H1 (cell line): ENCODE results near the gene TMEM128. TPM values are rescaled to one million over a fixed set of nuclear protein-coding genes. Genes with fewer than 3 reads are reported as not detected.

Experiments
- CTCF ChIA-PET: fragments of 300-600 bp; sonication (Branson Sonifier 250); formaldehyde crosslinking; loops from one replicate; lab custom pipeline; 2021; ENCODE audit not compliant: partially characterized antibody; lab: Charles Lee
- POLR2A ChIA-PET: fragments of 300-600 bp; sonication (Branson Sonifier 250); formaldehyde crosslinking; loops from one replicate; lab custom pipeline; 2021; ENCODE audit warnings: inconsistent platforms; ENCODE audit not compliant: partially characterized antibody; lab: Charles Lee
- DNase-seq, 2 experiments: peaks; one replicate each; pipeline versions ENCODE4 v3.0.0 to v3.0.0-alpha.2; 2010 to 2022; ENCODE audit warnings: low spot score in 2 of 2, low read depth in 1 of 2, mixed read lengths in 1 of 2
- FAIRE-seq: peaks from 2 replicates; lab custom pipeline; 2011; peaks lifted over from hg19 to GRCh38; lab: Jason Lieb, UNC
- H2AFZ ChIP-seq: 2 replicates; pipeline ENCODE4 v1.8.1; 2012; ENCODE audit warnings: low read length, inconsistent platforms
- H2AK5ac ChIP-seq: 2 replicates; pipeline ENCODE4 v1.6.1; 2013; ENCODE audit warnings: low read depth, low read length
- H2BK120ac ChIP-seq: replicated peaks from 2 replicates; pipeline ENCODE3; 2013; ENCODE audit warnings: low read depth, low read length, inconsistent platforms
- H2BK12ac ChIP-seq: 2 replicates; pipeline ENCODE4 v1.6.1; 2013; ENCODE audit warnings: low read depth, low read length
- H2BK15ac ChIP-seq: 2 replicates; pipeline ENCODE4 v1.6.1; 2013; ENCODE audit warnings: low read length
- H2BK20ac ChIP-seq: 2 replicates; pipeline ENCODE4 v1.6.1; 2013; ENCODE audit warnings: low read length
- H2BK5ac ChIP-seq: 2 replicates; pipeline ENCODE4 v1.6.1; 2013; ENCODE audit warnings: low read depth, low read length
- H3K14ac ChIP-seq: 2 replicates; pipeline ENCODE4 v1.6.1; 2013; ENCODE audit warnings: inconsistent platforms; ENCODE audit not compliant: insufficient read length
- H3K18ac ChIP-seq: 2 replicates; pipeline ENCODE4 v1.6.1; 2013; ENCODE audit warnings: low read length; ENCODE audit errors: extremely low read depth
- H3K23ac ChIP-seq: 2 replicates; pipeline ENCODE4 v1.6.1; 2013; ENCODE audit warnings: inconsistent platforms; ENCODE audit not compliant: insufficient read length
- H3K23me2 ChIP-seq: 2 replicates; pipeline ENCODE4 v1.6.1; 2013; ENCODE audit warnings: low read depth, low read length
- H3K27ac ChIP-seq: 2 replicates; pipeline ENCODE4 v1.6.1; 2011; ENCODE audit warnings: low read depth, low read length, inconsistent platforms
- H3K27me3 ChIP-seq, 4 experiments: replicated peaks in 1 of 4; 1 replicate in 1 of 4; 2 replicates in 3 of 4; pipeline versions ENCODE4 v1.6.1 to v1.8.1; 2011 to 2013; ENCODE audit warnings: low read length in 3 of 4, mild to moderate bottlenecking in 3 of 4, inconsistent platforms in 2 of 4, mixed read lengths in 2 of 4, moderate library complexity in 1 of 4; ENCODE audit not compliant: control insufficient read depth in 3 of 4, insufficient read depth in 3 of 4; ENCODE audit errors: extremely low read depth in 1 of 4
- H3K36me3 ChIP-seq, 4 experiments: 2 replicates each; pipeline versions ENCODE4 v1.6.1 to v1.8.1; 2011 to 2013; ENCODE audit warnings: mild to moderate bottlenecking in 4 of 4, low read length in 3 of 4, moderate library complexity in 2 of 4, control low read depth in 1 of 4, inconsistent platforms in 1 of 4; ENCODE audit not compliant: insufficient read depth in 4 of 4, control insufficient read depth in 2 of 4
- H3K4ac ChIP-seq: replicated peaks from 2 replicates; pipeline ENCODE3; 2013; ENCODE audit warnings: low read length, low read depth, mixed read lengths, inconsistent platforms; ENCODE audit not compliant: insufficient read length
- H3K4me1 ChIP-seq, 4 experiments: replicated peaks in 1 of 4; 1 replicate in 1 of 4; 2 replicates in 3 of 4; pipeline versions ENCODE4 v1.6.1 to v1.8.1; 2011 to 2013; ENCODE audit warnings: low read length in 3 of 4, inconsistent platforms in 2 of 4, mixed read lengths in 1 of 4; ENCODE audit not compliant: insufficient read depth in 4 of 4, control insufficient read depth in 3 of 4
- H3K4me2 ChIP-seq, 2 experiments: 2 replicates each; pipeline versions ENCODE4 v1.6.1 to v1.8.1; 2011 to 2013; ENCODE audit warnings: low read depth in 2 of 2, low read length in 2 of 2, control low read depth in 1 of 2, inconsistent platforms in 1 of 2, mild to moderate bottlenecking in 1 of 2; ENCODE audit not compliant: insufficient read depth in 1 of 2
- H3K4me3 ChIP-seq, 4 experiments: fragments of 200-600, 300-600 bp in 1 of 4; sonication (generic), shearing (Covaris generic), sonication (Bioruptor Twin) in 1 of 4; 2 replicates each; pipeline versions ENCODE4 v1.5.1 to v1.8.1; 2011 to 2016; ENCODE audit warnings: low read length in 4 of 4, low read depth in 3 of 4, control low read depth in 2 of 4, inconsistent platforms in 2 of 4, mild to moderate bottlenecking in 2 of 4, mixed read lengths in 1 of 4, moderate library complexity in 1 of 4; ENCODE audit not compliant: insufficient read depth in 2 of 4; ENCODE audit errors: extremely low read depth in 1 of 4
- H3K56ac ChIP-seq: replicated peaks from 2 replicates; pipeline ENCODE3; 2013; ENCODE audit warnings: low read depth, mild to moderate bottlenecking, mixed read lengths, low read length, inconsistent platforms; ENCODE audit not compliant: insufficient read length
- H3K79me1 ChIP-seq: 2 replicates; pipeline ENCODE4 v1.6.1; 2013; ENCODE audit warnings: low read depth, low read length, control low read depth
- H3K79me2 ChIP-seq, 2 experiments: 2 replicates each; pipeline versions ENCODE4 v1.6.1 to v1.8.1; 2012 to 2013; ENCODE audit warnings: low read length in 2 of 2, mild to moderate bottlenecking in 2 of 2, inconsistent platforms in 1 of 2; ENCODE audit not compliant: insufficient read depth in 2 of 2, control insufficient read depth in 1 of 2
- H3K9ac ChIP-seq, 4 experiments: replicated peaks in 1 of 4; 1 replicate in 1 of 4; 2 replicates in 3 of 4; pipeline versions ENCODE4 v1.6.1 to v1.8.1; 2011 to 2013; ENCODE audit warnings: low read depth in 3 of 4, low read length in 3 of 4, control low read depth in 2 of 4, mild to moderate bottlenecking in 2 of 4, moderate library complexity in 2 of 4, inconsistent platforms in 1 of 4; ENCODE audit errors: extremely low read depth in 1 of 4
- H3K9me3 ChIP-seq, 2 experiments: 2 replicates each; pipeline versions ENCODE4 v1.6.1 to v1.8.1; 2012 to 2013; ENCODE audit warnings: mild to moderate bottlenecking in 2 of 2, moderate library complexity in 2 of 2, control low read depth in 1 of 2, inconsistent platforms in 1 of 2, low read depth in 1 of 2, low read length in 1 of 2, mixed read lengths in 1 of 2; ENCODE audit not compliant: insufficient read depth in 2 of 2
- H4K20me1 ChIP-seq, 2 experiments: replicated peaks in 1 of 2; 2 replicates each; pipeline versions ENCODE3 to v1.8.1; 2011 to 2013; ENCODE audit warnings: inconsistent platforms in 2 of 2, low read length in 2 of 2, mild to moderate bottlenecking in 1 of 2; ENCODE audit not compliant: insufficient read depth in 2 of 2, control insufficient read depth in 1 of 2
- H4K5ac ChIP-seq: 2 replicates; pipeline ENCODE4 v1.6.1; 2013; ENCODE audit warnings: low read length, low read depth, mixed read lengths, inconsistent platforms; ENCODE audit not compliant: insufficient read length
- H4K8ac ChIP-seq: 2 replicates; pipeline ENCODE4 v1.8.0; 2013; ENCODE audit warnings: mild to moderate bottlenecking, moderate library complexity, low read length, inconsistent platforms; ENCODE audit not compliant: insufficient read depth; ENCODE audit errors: extremely low read depth
- H4K91ac ChIP-seq: replicated peaks from 2 replicates; pipeline ENCODE3; 2013; ENCODE audit warnings: low read length, mixed read lengths, inconsistent platforms; ENCODE audit not compliant: insufficient read length
- EZH2 ChIP-seq: fragments of 200-600 bp; sonication (generic); IDR thresholded peaks from 2 replicates; pipeline ENCODE4 v1.7.1; 2012; ENCODE audit warnings: low read depth, mild to moderate bottlenecking, moderate library complexity, low read length, inconsistent platforms; ENCODE audit not compliant: severe bottlenecking
- JUN ChIP-seq: IDR thresholded peaks from 2 replicates; pipeline ENCODE4 v1.6.1; 2011; ENCODE audit warnings: low read depth, mild to moderate bottlenecking, improper control_type of control experiment, low read length
- SUZ12 ChIP-seq: fragments of 200-600 bp; sonication (generic); IDR thresholded peaks from 2 replicates; pipeline ENCODE4 v1.6.1; 2012; ENCODE audit warnings: mild to moderate bottlenecking, inconsistent platforms, low read length, moderate library complexity, mixed read lengths
- WGBS, 2 experiments: shearing (Covaris generic) in 1 of 2; methylation state at CpG; one replicate each; pipeline versions ENCODE4 v1.1.6 to v1.1.7; 2013 to 2015; ENCODE audit warnings: low lambda C conversion rate in 2 of 2, mixed read lengths in 2 of 2, inconsistent platforms in 1 of 2, low coverage in 1 of 2, missing lambda C conversion rate in 1 of 2; ENCODE audit not compliant: insufficient replicate concordance in 2 of 2, insufficient coverage in 1 of 2, insufficient read length in 1 of 2; ENCODE audit errors: extremely low coverage in 1 of 2, missing lambda C conversion rate in 1 of 2; 5-methylcytosine and 5-hydroxymethylcytosine counted together
- polyA plus RNA-seq, 7 experiments: library from polyadenylated mRNA; depleted of rRNA in 3 of 7; stranded (reverse) in 5 of 7; unstranded in 2 of 7; fragments of >200 nt in 5 of 7; fragments of 200-250 nt in 2 of 7; gene quantifications; 1 replicate in 5 of 7; 2 replicates in 1 of 7; 4 replicates in 1 of 7; pipeline versions ENCODE4 v1.2.1 to v1.2.3, GENCODE V29; 2011 to 2013; ENCODE audit warnings: missing spikeins in 2 of 7, mixed read lengths in 2 of 7
- total RNA-seq: library from RNA; stranded (reverse); fragmentation: NEBNext Ultra II Directional; extraction: Animal tissue kit (Norgen Biotek cat#: 25700); gene quantifications from 2 replicates; pipeline ENCODE4 v1.2.1, GENCODE V29; 2021
- TF ChIP-seq, protein P1 (sequence below): IDR thresholded peaks from 2 replicates; pipeline ENCODE4 v1.6.1; 2012; ENCODE audit warnings: inconsistent platforms

Gene TMEM128
- total and polyA plus RNA-seq, 2 of the 8 experiments (the other 6 are each of a cell fraction or from before 2014, with no cell fraction given), result 17.7 to 33.6 TPM

DNA sequence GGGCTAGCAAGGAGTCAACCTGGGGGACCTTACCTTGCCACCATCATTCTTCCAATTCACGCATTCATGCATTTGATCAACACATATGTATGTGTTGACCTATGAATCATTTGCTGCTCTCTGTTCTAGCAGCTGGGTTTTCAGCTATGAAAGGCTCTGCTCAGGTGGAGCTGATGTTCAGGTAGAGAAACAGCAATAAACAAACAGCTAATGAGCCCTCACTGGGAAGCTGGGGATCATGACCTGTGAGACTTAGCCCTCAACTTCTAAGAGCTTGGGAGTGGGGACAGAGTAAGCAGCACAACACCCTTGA, 19.7 kb downstream of the TMEM128 start:
- WGBS, 2 experiments, result 71% methylated on average over 1 of the region's 1 CpG; no CpG with 5 or more reads in 1 of the 2 experiments
- no peaks in the 10 kb centered on the region for H3K79me2 ChIP-seq
- no peak overlapping the region for H2BK5ac ChIP-seq
- no peak overlapping the region for H4K5ac ChIP-seq
- no peak overlapping the region for H2BK12ac ChIP-seq
- H3K27ac ChIP-seq, result no peak overlapping the region
- POLR2A ChIA-PET, result no interaction called here
- H3K23me2 ChIP-seq, result no peaks in the 10 kb centered on the region; the same call in 1 of the 2 replicates
- H3K9me3 ChIP-seq, result peaks cover 0 to 5% of the 10 kb centered on the region in 2 experiments; a peak in 1 of 4 replicates
- CTCF ChIA-PET, result no interaction called here
- peaks cover 0 to 6% (median 0%) of the 10 kb centered on the region in 4 experiments; a peak in 1 of 8 replicates for H3K36me3 ChIP-seq
- H4K91ac ChIP-seq, result no peak overlapping the region
- H3K4ac ChIP-seq, result no peak overlapping the region
- H3K18ac ChIP-seq, result no peak overlapping the region
- H3K56ac ChIP-seq, result no peak overlapping the region
- no peaks in the 10 kb centered on the region for H3K79me1 ChIP-seq
- H4K8ac ChIP-seq, result no peak overlapping the region
- peaks cover 0 to 2% (median under 1%) of the 10 kb centered on the region in 4 experiments; a peak in 2 of 7 replicates for H3K4me1 ChIP-seq
- peak overlapping the region; percentile 16 to 62; a peak in 3 of 4 replicates for H3K4me2 ChIP-seq
- no peak overlapping the region for H2BK120ac ChIP-seq
- no peak overlapping the region for H2BK20ac ChIP-seq
- H2AFZ ChIP-seq, result no peak overlapping the region
- no peak for DNase-seq
- H3K14ac ChIP-seq, result no peak overlapping the region
- H2BK15ac ChIP-seq, result no peak overlapping the region
- no peak overlapping the region for H3K23ac ChIP-seq
- no peaks in the 10 kb centered on the region for H4K20me1 ChIP-seq
- H2AK5ac ChIP-seq, result no peak overlapping the region
- peaks cover 40 to 59% (median 52%) of the 10 kb centered on the region in 4 experiments for H3K27me3 ChIP-seq
- H3K9ac ChIP-seq, result no peak overlapping the region
- peak; percentile 5 for TF ChIP-seq EZH2
- no peak for TF ChIP-seq JUN
- TF ChIP-seq, protein P1, sequence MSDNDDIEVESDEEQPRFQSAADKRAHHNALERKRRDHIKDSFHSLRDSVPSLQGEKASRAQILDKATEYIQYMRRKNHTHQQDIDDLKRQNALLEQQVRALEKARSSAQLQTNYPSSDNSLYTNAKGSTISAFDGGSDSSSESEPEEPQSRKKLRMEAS, result no peak
- TF ChIP-seq SUZ12, result no peak; the same call in 1 of the 2 replicates
- FAIRE-seq, result no peak
- peak overlapping the region in 1 of 4 experiments; percentile 53; a peak in 1 of 8 replicates for H3K4me3 ChIP-seq
